Glomerular visceral epithelial cell (primary cell): ENCODE results near the gene MAP3K20.
"Not testable (repeated sequence)": the region's sequence is repeated elsewhere in the genome, so short reads cannot be mapped to it uniquely, and the experiment has no call there.

Experiments
- DNase-seq: peaks from one replicate; pipeline ENCODE4 v3.0.0-alpha.2; 2016; ENCODE audit errors: extremely low spot score

The MAP3K20 gene

DNA sequence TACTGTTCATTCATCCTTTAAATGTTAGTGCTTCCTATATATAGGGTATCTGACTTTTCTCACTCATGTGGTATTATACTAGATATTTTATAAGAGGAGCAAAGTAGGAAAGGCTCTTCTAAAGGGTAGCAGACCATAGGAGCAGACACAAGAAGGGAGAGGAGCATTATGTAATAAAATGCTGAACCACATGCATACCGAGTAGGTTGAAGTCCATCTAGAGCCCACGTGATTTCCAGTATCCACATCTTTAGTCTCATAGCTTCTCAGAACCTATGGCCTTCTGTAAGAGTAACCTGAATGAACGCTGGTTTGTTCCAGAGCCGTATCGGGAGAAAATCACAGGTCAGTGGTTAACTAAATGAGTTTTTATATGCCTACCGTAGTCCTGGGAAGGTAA lies 85.9 kb downstream of the MAP3K20 start:
- DNase-seq: no peak

DNA sequence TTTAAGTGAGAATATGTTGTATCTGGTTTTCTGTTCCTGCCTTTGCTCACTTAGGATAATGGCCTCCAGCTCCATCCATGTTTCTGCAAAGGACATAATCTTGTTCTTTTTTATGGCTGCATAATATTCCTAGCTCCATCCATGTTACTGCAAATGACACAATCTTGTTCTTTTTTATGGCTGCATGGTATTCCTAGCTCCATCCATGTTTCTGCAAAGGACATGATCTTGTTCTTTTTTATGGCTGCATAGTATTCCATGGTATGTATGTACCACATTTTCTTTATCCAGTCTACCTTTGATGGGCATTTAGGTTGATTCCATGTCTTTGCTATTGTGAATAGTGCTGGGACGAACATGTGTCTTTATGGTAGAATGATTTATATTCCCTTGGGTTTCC lies 87.7 kb downstream of the MAP3K20 start:
- not testable (repeated sequence) for DNase-seq

DNA sequence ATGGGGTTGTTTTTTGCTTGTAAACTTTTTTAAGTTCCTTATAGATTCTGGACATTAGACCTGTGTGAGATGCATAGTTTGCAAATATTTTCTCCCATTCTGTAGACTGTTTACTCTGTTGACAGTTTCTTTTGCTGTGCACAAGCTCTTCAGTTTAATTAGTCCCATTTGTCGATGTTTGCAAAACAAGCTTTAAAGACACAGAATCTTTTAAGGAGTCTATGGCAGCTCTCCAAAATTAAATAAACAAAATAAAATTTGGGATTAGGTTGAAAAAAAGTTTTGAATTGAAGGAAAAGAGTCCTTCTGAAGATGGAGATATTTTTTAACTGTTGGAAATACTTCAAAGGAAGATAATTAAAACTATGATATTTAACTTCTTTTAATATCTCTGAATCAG lies 88.8 kb downstream of the MAP3K20 start:
- DNase-seq: no peak

DNA sequence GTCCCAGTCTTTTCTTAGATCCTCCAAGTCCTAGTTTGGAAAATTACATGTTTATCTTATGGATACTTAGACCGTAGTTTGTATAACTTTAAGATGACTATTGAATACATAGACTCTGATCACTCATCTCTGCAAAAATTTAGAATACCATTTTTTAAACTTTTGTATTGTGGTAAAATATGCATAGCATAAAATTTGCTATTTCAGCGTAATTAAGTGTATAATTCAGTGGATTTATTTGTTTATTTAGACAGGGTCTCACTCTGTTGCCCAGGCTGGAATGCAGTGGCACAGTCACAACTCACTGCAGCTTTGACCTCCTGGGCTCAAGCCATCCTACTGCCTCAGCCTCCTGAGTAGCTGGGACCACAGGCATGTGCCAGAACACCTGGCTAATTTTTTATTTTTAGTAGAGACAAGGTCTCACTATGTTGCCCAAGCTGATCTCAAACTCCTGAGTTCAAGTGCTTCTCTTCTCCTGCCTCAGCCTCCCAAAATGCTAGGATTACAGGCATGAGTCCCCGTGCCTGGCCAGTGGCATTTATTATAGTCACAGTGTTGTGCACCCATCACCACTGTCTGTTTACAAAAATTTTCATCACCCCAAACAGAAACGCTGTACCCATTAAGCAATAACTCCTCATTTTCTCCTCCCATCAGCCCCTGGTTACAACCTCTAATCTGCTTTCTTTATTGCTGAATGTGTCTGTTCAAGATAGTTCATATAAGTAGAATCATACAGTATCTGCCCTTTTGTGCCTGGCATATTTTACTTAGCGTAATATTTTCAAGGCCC lies 90.0 kb downstream of the MAP3K20 start:
- no peak for DNase-seq

DNA sequence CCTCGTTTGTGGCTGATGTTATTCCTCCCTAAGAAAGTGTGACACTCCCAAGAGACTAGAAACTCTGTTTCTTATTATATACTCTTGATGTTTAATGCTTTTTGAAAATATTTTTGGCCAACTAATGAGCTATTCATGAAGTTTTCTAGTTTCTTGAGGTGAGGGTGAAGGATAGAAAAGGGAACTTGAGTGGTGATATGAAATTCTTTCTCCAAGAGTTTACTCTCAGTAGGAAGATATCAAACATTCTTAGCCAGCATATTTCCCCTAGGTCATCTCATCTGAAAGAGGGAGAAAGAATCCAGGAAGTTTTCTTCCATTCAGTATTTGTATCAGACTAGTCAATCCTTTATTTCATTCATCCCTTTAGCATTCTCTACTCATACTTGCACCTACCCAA lies 95.7 kb downstream of the MAP3K20 start:
- DNase-seq: no peak

DNA sequence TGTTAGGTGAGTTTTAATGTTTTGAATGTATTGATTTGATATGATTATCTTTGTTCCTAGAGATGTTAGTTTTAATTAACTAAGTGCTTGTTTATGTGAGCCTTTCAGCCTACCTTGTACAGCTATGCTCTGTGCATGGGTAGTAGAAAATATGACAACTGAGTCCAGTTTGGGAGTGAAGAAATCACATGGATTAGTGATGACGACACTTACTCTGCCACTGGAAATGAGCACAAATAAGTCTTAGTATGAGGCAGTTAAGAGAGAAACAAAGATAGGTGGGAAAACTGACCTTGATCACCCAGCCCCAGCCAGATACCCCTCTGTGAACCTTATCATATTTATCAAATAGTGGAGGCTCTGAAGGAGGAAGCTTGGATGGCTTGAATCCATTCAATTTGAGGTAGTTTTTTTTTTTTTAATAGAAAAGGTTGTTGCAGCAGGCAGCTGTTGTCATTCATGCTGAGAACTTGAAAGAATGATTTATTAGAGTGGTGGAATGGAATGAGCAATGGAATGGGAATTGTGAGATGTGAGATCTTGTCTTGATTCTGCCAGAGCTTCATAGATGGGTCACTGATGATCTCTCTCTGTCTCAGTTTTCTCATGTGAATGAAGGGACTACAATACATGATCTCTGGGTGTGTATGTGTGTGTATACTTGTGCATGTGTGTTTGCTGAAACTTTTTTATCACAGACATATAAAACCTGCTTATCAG lies 96.4 kb downstream of the MAP3K20 start:
- DNase-seq: no peak

DNA sequence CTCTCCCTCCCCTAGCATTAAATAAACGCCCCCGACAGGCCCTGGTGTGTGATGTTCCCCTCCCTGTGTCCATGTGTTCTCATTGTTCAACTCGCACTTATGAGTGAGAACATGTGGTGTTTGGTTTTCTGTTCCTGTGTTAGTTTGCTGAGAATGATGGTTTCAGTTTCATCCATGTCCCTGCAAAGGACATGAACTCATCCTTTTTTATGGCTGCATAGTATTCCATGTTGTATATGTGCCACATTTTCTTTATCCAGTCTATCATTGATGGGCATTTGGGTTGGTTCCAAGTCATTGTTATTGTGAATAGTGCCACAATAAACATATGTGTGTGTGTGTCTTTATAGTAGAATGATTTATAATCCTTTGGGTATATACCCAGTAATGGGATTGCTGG lies 98.7 kb downstream of the MAP3K20 start:
- DNase-seq: not testable (repeated sequence)

DNA sequence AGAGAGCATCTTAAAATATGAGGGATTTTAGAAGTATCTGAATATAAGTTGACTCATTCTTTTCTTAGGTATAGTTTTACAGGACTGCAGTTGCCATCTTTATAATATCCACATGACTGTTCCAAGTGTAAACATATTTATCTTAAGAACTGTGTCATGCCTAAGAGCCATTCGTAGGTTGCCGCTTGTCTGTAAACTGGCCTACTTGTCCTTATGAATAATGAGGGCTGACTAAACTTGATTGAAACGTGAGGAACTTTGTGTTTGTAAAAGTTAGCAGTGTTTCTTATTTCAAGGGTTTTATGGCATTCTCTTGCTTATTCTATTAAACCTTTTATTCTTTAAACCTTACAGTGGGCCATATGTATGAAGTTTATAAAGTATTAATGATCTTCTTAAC lies 99.6 kb downstream of the MAP3K20 start:
- no peak for DNase-seq

DNA sequence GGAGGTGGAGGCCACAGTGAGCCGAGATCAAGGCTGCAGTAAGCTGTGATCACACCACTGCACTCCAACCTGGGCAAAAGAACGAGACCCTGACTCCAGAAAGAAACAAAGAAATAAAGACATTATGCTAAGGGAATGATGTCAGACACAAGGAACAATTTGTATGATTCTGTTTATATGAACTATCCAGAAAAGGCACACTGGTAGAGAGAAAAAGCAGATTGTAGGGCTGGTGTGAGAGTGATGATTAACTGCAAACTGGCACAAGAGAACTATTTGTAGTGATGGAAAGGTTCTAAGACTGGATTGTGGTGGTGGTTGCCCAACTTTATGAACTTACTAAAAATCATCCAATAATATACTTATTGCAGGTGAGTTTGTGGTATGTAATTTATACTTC lies 106.3 kb downstream of the MAP3K20 start:
- no peak for DNase-seq

DNA sequence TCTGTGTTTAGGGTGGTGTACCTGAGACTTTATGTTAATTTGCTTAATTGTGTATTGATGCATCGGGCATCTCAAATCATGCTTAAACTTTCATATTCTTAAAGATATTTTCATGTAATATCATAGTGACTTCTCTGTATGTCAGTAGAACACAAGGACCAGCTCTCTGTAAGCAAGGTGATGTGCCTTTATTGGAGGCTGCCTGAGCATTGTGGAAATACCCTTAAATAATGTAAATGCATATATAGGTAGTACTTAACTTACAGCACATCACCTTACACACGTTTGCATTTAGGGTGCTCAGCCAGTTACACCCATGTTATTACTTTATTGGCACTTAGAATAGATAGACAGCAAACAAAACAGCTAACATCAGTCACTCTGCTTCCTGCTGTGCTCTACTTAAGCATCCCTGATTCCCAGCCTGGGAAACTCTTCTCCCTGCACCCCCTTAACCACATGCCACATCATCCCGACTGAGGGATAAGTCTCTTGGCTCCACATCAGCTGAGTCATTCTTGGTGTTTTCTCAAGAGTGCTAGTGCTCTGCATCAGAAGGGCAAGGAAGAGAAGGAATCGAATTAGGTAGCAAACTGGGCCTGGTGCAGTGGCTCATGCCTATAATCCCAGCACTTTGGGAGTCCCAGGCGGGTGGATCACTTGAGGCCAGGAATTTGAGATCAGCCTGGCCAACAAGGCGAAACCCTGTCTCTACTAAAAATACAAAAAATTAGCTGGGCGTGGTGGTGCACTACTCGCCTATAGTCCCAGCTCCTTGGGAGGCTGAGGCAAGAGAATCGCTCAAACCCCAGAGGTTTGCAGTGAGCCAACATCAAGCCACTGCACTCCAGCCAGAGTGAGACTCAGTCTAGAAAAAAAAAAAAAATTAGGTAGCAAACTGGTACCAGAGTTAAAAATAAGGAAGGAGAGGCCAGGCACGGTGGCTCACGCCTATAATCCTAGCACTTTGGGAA lies 108.7 kb downstream of the MAP3K20 start:
- peak; percentile 94 for DNase-seq

DNA sequence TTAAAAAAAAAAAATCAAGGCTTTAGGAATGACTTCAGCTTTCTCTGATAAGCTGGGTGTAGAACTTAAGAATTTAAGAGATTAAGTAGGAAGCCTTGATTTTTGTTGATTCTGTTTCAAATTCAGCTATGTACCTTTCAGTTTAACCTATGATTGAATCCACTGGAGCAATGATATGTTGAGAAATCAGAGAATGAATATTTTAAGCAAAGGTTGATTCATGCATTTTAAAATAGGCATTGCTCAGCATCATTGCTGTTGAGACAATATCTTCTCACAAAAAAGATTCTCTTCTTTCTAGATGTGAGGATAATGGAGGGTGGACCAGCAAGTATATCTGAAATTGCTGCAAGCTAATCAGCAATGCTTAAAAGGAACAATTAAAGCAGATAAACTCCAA lies 109.8 kb downstream of the MAP3K20 start:
- no peak for DNase-seq

DNA sequence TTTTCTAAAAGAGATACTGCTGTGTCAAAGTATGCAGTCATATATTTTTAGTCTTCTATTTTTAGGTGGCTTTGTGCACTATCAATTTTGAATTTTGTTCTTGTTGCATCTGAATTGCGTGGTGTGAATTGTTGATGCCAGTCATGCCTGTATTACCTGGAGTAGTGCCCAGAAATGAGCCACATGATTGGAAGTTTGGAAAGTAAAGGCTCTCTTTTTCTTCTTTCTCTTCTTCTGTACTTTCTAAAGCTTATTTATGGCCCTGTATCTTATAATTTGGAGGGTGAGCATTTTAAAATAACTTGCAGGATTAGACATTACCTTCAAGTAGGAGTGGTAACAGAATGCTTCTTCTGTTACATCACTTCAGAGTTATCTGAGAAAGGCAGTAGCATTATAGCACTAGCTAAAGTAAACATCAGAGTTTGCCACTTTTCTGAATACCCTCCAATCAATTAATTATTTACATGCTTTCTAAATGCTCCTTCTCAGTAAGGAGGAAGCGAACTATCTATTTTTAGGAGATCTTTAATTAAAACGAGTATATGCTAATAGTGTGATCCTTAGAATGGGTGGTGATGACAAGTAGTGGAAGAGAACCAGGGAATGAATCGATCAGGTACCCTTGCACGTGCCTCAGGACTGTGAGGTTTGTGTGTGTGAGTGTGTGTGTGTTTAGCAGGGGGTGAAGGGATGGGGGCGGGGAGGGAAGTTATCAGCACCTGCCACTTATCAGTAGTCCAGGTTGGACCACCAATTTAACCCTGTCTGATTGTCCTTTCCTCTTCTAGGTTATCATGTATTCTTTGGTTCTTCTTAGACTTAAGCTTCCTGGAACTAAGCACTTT lies 112.5 kb downstream of the MAP3K20 start:
- DNase-seq: peak; percentile 38

DNA sequence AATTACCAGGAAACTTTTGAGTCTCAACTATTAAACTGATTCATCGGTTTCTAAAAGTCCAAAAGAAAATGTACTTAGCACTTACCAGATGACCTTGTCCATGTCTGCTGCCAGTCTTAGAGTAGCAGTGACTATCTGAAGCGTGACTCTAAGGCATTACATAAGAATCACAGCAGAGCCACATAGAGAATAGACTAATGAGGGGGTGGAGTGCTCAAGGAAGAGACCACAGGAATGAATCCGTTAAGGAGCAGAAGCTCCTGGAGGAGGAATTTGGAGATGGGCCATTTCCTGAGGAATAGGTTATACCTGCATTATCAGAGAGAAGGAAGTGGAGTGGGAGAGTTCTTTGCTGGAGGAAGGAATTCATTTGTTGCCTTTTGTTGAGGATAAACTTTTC lies 116.0 kb downstream of the MAP3K20 start:
- DNase-seq: peak; percentile 78

DNA sequence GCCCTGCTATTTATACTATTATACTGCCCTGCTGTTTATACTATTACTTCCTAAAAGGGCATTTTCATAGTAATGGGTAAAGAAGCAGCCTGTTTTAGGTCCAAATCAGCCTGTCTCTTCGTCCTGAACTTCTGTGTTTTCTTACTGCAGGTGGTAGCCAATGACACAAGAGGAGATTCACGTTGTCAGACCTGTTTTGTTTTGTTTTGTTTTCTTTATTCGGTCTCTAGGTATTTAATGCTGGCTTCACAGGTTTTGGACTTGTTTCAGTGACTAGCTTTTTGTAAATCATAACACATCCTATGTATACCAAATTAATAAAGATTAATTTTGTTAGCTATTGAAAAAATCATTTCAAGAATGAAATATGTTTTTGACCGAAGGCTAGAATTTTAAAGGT lies 116.4 kb downstream of the MAP3K20 start:
- no peak for DNase-seq

DNA sequence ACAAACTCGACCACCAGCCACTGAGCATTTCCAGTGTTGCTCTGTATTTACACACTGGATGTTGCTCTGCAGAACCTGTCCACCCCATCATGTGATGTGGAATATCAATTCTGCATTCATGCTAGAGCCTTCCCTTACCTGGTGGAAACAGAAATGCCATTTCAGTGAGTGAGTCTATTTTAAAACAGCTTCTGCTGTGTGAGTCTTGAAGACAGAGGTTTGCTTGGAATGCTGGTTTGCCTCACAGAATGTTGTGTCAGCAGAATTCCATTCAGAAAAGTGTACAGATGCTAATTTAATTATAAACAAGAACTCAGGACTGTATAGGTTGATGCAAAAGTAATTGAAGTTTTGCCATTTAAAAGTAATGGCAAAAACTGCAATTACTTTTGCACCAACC lies 118.3 kb downstream of the MAP3K20 start:
- no peak for DNase-seq

DNA sequence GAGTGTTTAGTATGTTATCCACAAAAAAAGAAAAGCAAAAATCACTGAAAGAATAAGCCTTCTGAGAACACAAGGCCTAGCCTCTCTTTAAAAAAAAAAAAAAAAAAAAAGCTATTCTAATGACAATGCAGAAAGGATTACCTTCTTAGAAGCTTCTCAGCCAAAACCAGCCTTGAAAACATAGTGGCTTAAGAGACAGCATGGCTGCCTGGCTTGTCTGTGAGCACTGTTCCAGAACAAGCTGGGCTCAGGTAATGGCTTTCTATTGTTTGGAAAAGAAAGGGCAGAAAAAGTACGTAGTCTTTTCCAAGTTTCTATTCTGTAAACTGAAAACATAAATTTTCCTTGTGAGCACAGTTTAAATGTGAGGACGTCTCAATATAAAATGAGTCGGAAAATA lies 119.5 kb downstream of the MAP3K20 start:
- no peak for DNase-seq

DNA sequence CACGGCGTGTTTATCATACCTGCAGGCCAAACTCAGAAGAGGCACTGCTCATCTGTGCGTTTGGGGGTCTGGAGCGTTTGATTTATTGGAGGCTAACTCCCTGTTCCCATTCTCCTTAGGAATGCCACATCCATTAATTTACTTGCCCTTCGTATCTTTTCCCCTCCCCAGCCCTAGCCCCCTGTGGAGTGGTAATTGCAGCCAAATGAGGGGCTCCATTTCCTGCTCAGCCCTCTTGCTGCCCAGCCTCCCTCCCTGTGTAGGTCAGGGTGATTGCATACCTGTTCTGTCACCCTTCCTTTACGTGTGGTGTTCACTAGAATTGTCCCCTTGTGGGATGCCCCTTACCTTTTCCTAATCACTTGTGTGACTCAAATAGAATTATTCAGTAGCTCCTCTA lies 120.4 kb downstream of the MAP3K20 start:
- DNase-seq: no peak

DNA sequence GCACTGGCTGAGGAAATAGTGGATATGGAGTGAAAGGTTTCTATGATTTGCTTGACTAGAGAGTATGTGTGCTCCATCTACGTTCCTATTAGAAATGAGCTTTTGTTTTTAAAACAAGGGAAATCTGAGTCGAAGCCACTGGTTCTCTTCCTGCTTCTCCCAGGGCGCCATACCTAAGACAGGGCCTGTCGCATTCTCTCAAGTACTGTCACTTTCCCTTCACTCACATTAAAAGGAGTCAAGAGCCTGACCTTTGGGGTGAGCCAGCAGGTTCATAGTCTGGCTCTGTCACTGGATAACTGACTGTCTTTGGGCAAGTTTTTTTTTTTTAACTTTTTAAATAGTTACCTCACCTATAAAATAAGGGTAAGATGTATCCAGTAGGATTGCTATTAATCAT lies 121.0 kb downstream of the MAP3K20 start:
- no peak for DNase-seq

DNA sequence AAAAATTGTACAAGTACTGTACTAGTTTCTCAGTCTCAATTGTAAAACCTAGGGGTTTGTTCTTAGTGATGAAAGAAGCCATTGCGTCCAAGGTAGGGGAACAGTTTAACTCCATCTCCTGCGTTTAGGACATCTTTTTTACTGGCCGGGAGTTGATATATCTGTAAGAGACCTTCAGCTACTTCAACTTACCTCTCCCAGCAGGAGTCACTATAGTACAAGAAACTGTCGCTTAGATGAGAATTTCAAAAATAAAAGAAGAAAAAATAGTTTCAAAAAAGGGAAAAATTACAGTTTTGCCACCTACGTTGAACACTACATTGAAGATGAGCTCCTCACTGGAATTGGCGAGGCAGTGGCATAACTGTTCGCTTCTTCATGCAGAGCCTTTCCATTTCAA lies 122.7 kb downstream of the MAP3K20 start:
- DNase-seq: no peak

DNA sequence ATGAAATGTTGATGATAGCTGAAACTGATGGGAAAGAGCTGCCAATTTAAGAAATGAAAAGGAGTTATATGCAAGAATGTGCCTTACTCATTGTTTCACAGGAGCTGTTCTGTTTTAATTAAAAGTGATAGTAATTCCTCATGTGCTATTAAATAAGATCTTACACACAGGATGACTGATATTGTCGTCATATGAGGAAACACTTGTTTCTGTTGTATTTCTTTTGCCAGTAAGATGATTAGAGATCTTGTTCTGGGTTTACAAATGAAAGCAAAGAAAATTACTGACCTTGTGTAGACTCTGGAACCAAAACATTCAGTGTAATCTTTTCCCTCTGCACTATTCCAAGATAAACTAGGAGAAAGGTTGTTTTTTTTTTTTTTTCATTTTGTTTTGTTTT lies 123.6 kb downstream of the MAP3K20 start:
- no peak for DNase-seq

DNA sequence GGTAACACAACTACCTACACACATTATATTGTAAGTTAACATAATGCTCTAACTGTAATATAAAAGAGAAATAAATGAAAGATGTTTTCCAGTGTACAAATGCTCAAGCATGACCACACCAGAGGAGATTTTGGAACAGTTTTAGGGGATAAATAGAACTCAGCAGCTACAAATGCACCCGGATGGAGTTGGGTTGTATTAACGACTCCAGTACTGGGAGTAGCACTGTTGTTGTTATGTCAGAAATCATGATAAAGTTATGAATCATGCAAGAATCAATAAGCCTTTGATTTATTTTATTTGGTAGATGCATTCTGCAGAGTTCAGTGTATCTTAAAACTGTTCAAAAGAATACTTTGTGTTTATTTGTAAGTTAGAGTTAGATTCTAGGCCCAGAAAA lies 126.9 kb downstream of the MAP3K20 start:
- DNase-seq: no peak
